GM12875 (cell line): Measurements from ENCODE around the gene KCNMA1.

Experiments used
- H3K4me3 ChIP-seq: one replicate; pipeline ENCODE4 v1.5.1; 2011; ENCODE audit warnings: low read depth, low read length, control low read depth
- TF ChIP-seq, protein P1 (sequence below): IDR thresholded peaks from 2 replicates; pipeline ENCODE4 v1.5.1; 2011; ENCODE audit warnings: low read depth, mild to moderate bottlenecking, control low read depth, inconsistent platforms, low read length, moderate library complexity, borderline replicate concordance; ENCODE audit not compliant: insufficient read depth

Gene KCNMA1

GRCh38 chr10:77492368-77492994, 145.1 kb downstream of the KCNMA1 start:
- TF ChIP-seq, protein P1, sequence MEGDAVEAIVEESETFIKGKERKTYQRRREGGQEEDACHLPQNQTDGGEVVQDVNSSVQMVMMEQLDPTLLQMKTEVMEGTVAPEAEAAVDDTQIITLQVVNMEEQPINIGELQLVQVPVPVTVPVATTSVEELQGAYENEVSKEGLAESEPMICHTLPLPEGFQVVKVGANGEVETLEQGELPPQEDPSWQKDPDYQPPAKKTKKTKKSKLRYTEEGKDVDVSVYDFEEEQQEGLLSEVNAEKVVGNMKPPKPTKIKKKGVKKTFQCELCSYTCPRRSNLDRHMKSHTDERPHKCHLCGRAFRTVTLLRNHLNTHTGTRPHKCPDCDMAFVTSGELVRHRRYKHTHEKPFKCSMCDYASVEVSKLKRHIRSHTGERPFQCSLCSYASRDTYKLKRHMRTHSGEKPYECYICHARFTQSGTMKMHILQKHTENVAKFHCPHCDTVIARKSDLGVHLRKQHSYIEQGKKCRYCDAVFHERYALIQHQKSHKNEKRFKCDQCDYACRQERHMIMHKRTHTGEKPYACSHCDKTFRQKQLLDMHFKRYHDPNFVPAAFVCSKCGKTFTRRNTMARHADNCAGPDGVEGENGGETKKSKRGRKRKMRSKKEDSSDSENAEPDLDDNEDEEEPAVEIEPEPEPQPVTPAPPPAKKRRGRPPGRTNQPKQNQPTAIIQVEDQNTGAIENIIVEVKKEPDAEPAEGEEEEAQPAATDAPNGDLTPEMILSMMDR: no peak

GRCh38 chr10:77490534-77491314, 146.9 kb downstream of the KCNMA1 start:
- H3K4me3 ChIP-seq: no peak overlapping the region
- TF ChIP-seq, protein P1: no peak

More at GRCh38 chr10:77492368-77492994, 145.1 kb downstream of the KCNMA1 start:
- no peak overlapping the region for H3K4me3 ChIP-seq

GRCh38 chr10:77486517-77486916, 151.1 kb downstream of the KCNMA1 start:
- TF ChIP-seq, protein P1: no peak
- no peak overlapping the region for H3K4me3 ChIP-seq

- TF ChIP-seq, protein P1: no peak
- H3K4me3 ChIP-seq: no peak overlapping the region
Observed at GRCh38 chr10:77485847-77486246, 151.8 kb downstream of the KCNMA1 start.

DNA sequence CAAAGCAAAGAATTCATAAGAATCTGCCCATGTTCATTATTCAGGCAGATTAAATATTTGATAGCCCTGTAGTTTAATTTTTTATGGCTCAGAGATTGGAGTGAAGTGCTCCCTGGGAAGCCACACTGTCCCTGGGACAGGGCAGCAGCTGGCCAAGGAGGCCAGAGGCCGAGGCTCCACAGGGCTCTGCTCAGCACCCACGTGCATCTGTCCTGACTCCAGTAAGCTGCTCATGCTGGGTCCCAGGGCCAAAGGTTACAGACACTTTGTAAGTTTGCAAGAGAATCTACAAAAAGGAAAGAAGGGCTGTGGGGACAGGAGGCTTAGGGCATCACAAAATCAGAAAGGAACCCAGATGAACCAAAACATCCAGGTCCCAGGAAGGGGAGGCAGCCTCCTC, 155.5 kb downstream of the KCNMA1 start:
- no peak overlapping the region for H3K4me3 ChIP-seq
- TF ChIP-seq, protein P1: no peak

GRCh38 chr10:77479586-77479985, 158.0 kb downstream of the KCNMA1 start:
- TF ChIP-seq, protein P1: no peak
- H3K4me3 ChIP-seq: no peak overlapping the region

- TF ChIP-seq, protein P1: no peak
- H3K4me3 ChIP-seq: no peak overlapping the region
Observed at GRCh38 chr10:77478962-77479359, 158.6 kb downstream of the KCNMA1 start.
